GM12878 (cell line): Measurements from ENCODE around the gene PLCG1. TPM values are rescaled to one million over a fixed set of nuclear protein-coding genes. Genes with fewer than 3 reads are reported as not detected.

Source experiments
- ATAC-seq: fragments of 200-7000 bp; cut with Tn5 transposase; 3 replicates; pipeline ENCODE4 v1.9.1; 2020; ENCODE audit warnings: mild to moderate bottlenecking, moderate library complexity
- BruUV-seq: library from RNA; stranded (reverse); fragments of 400-500 nt; replicated peaks from 2 replicates; lab custom pipeline; 2021; lab: Mats Ljungman, UMichigan
- CTCF ChIA-PET: fragments of 300-600 bp; sonication (Branson Sonifier 250); formaldehyde crosslinking; extraction: SDS; loops from one replicate; lab custom pipeline; 2021; ENCODE audit warnings: inconsistent platforms; lab: Yijun Ruan, JAX
- POLR2A ChIA-PET: fragments of 350-600 bp; formaldehyde crosslinking; extraction: SDS; loops from one replicate; lab custom pipeline; 2021; ENCODE audit warnings: inconsistent platforms; lab: Charles Lee
- RAD21 ChIA-PET: fragments of 300-600 bp; sonication (Branson Sonifier 250); formaldehyde crosslinking; loops from one replicate; lab custom pipeline; 2023; ENCODE audit warnings: antibody characterized with exemption; ENCODE audit not compliant: unreplicated experiment; lab: Charles Lee
- SMC1A ChIA-PET: fragments of 300-600 bp; sonication (Branson Sonifier 250); formaldehyde crosslinking; loops from one replicate; lab custom pipeline; 2023; ENCODE audit not compliant: unreplicated experiment, uncharacterized antibody; lab: Charles Lee
- DNase-seq: peaks from one replicate; pipeline ENCODE4 v3.0.0-alpha.2; 2011; ENCODE audit warnings: low read depth, low spot score
- FAIRE-seq: peaks from 3 replicates; lab custom pipeline; 2011; peaks lifted over from hg19 to GRCh38; lab: Jason Lieb, UNC
- H2AFZ ChIP-seq: 2 replicates; pipeline ENCODE4 v1.6.0; 2011; ENCODE audit warnings: low read depth, low read length, control low read depth; ENCODE audit not compliant: control insufficient read depth
- H3K27ac ChIP-seq: 2 replicates; pipeline ENCODE4 v1.5.1; 2011; ENCODE audit warnings: control low read depth; ENCODE audit not compliant: control insufficient read depth, insufficient read depth
- H3K27me3 ChIP-seq, 2 experiments: replicated peaks in 1 of 2; 2 replicates each; pipeline versions ENCODE4 v1.6.0 to v1.6.1; 2011; ENCODE audit warnings: low read length in 1 of 2; ENCODE audit not compliant: control insufficient read depth in 2 of 2, insufficient read depth in 2 of 2
- H3K36me3 ChIP-seq, 2 experiments: 2 replicates each; pipeline ENCODE4 v1.5.1; 2011; ENCODE audit warnings: low read length in 1 of 2; ENCODE audit not compliant: control insufficient read depth in 2 of 2, insufficient read depth in 2 of 2
- H3K4me1 ChIP-seq: 2 replicates; pipeline ENCODE4 v1.6.1; 2011; ENCODE audit warnings: mild to moderate bottlenecking, low read length, moderate library complexity, mixed read lengths; ENCODE audit not compliant: control insufficient read depth, insufficient read depth
- H3K4me2 ChIP-seq: 2 replicates; pipeline ENCODE4 v1.6.0; 2011; ENCODE audit warnings: control low read depth; ENCODE audit not compliant: control insufficient read depth, insufficient read depth
- H3K4me3 ChIP-seq: fragments of 200-600 bp; sonication (generic); 2 replicates; pipeline ENCODE4 v1.5.1; 2016
- H3K79me2 ChIP-seq: 2 replicates; pipeline ENCODE4 v1.6.0; 2011; ENCODE audit warnings: low read length; ENCODE audit not compliant: control insufficient read depth, insufficient read depth
- H3K9ac ChIP-seq: 2 replicates; pipeline ENCODE4 v1.8.0; 2011; ENCODE audit warnings: low read length, control low read depth, mixed read lengths; ENCODE audit not compliant: control insufficient read depth, insufficient read depth
- H3K9me3 ChIP-seq: replicated peaks from 3 replicates; pipeline ENCODE4 v1.5.1; 2011; ENCODE audit warnings: mild to moderate bottlenecking, low read length; ENCODE audit not compliant: control insufficient read depth, insufficient read depth
- H4K20me1 ChIP-seq: 2 replicates; pipeline ENCODE4 v1.6.0; 2011; ENCODE audit not compliant: control insufficient read depth, insufficient read depth
- BACH1 ChIP-seq: fragments of 450-650 bp; IDR thresholded peaks from 2 replicates; pipeline ENCODE4 v1.6.1; 2017; ENCODE audit warnings: mild to moderate bottlenecking, borderline replicate concordance
- CEBPB ChIP-seq, 2 experiments: fragments of 150-350 bp in 1 of 2; IDR thresholded peaks; 2 replicates each; pipeline ENCODE4 v1.6.1; 2012 to 2014; ENCODE audit warnings: low read depth in 2 of 2, low read length in 2 of 2, borderline replicate concordance in 1 of 2, inconsistent platforms in 1 of 2
- KDM1A ChIP-seq: fragments of 200-600 bp; sonication (generic); IDR thresholded peaks from 2 replicates; pipeline ENCODE4 v1.6.1; 2016; ENCODE audit warnings: borderline replicate concordance
- NR2C1 ChIP-seq: fragments of 450-650 bp; IDR thresholded peaks from 2 replicates; pipeline ENCODE4 v1.6.1; 2017; ENCODE audit warnings: antibody characterized with exemption, mild to moderate bottlenecking, moderate library complexity
- RAD21 ChIP-seq: IDR thresholded peaks from 2 replicates; pipeline ENCODE4 v1.6.1; 2011; ENCODE audit warnings: mild to moderate bottlenecking, low read depth, low read length, moderate library complexity; ENCODE audit not compliant: insufficient read depth
- RAD51 ChIP-seq: fragments of 450-650 bp; IDR thresholded peaks from 2 replicates; pipeline ENCODE4 v1.6.1; 2016; ENCODE audit warnings: moderate library complexity, mild to moderate bottlenecking, inconsistent platforms
- RBBP5 ChIP-seq: fragments of 200-600 bp; sonication (generic); conservative IDR thresholded peaks from 2 replicates; pipeline ENCODE4 v1.6.1; 2016
- RUNX3 ChIP-seq: IDR thresholded peaks from 2 replicates; pipeline ENCODE4 v1.6.1; 2012; ENCODE audit warnings: low read length, inconsistent platforms
- SPI1 ChIP-seq: IDR thresholded peaks from 2 replicates; pipeline ENCODE4 v1.6.1; 2011; ENCODE audit warnings: low read depth, mild to moderate bottlenecking, low read length, moderate library complexity, borderline replicate concordance; ENCODE audit not compliant: insufficient read depth
- WRNIP1 ChIP-seq: IDR thresholded peaks from 2 replicates; pipeline ENCODE4 v1.6.1; 2011; ENCODE audit warnings: low read depth, low read length, improper control_type of control experiment, borderline replicate concordance
- ZBED1 ChIP-seq: IDR thresholded peaks from 2 replicates; pipeline ENCODE4 v1.6.1; 2016; ENCODE audit warnings: borderline replicate concordance
- WGBS: methylation state at CpG from one replicate; pipeline ENCODE4 v1.1.6; 2016; ENCODE audit warnings: low lambda C conversion rate; ENCODE audit not compliant: insufficient replicate concordance, insufficient coverage; ENCODE audit errors: missing lambda C conversion rate; 5-methylcytosine and 5-hydroxymethylcytosine counted together
- in situ Hi-C: fragments of 300-500 bp; cut with MboI; formaldehyde crosslinking; loops from 9 replicates; pipeline ENCODE4 v1.14.3; 2018; ENCODE audit warnings: mixed read lengths
- intact Hi-C: fragments of 100-400 bp; cut with micrococcal nuclease; formaldehyde crosslinking; loops from one replicate; pipeline ENCODE4 v1.14.2; 2022; ENCODE audit not compliant: unreplicated experiment
- polyA plus RNA-seq, 11 experiments: library from polyadenylated mRNA; depleted of rRNA in 4 of 11; unstranded in 6 of 11; stranded (reverse) in 5 of 11; fragments of >200 nt; fragmentation: Nextera tagmentation in 4 of 11; fragmentation: Illumina TruSeq in 1 of 11; extraction: Ambion mirVana in 4 of 11; extraction: Trizol in 1 of 11; gene quantifications; 1 replicate in 1 of 11; 2 replicates in 10 of 11; pipeline versions ENCODE4 v1.2.1 to v1.2.3, GENCODE V29; 2011 to 2016; ENCODE audit warnings: inconsistent platforms in 2 of 11, missing spikeins in 2 of 11, low read depth in 1 of 11
- total RNA-seq, 4 experiments: library from RNA; depleted of rRNA in 3 of 4; stranded (reverse); fragments of >200 nt in 3 of 4; fragmentation: Illumina TruSeq in 1 of 4; extraction: Trizol in 1 of 4; gene quantifications; 2 replicates each; pipeline versions ENCODE4 v1.2.1 to v1.2.3, GENCODE V29; 2013 to 2021
- TF ChIP-seq, protein P1 (sequence below): IDR thresholded peaks from 2 replicates; pipeline ENCODE4 v1.6.1; 2012; ENCODE audit warnings: low read depth, low read length, improper control_type of control experiment
- TF ChIP-seq, protein P2 (sequence below): fragments of 450-650 bp; IDR thresholded peaks from 2 replicates; pipeline ENCODE4 v1.6.1; 2017; ENCODE audit warnings: mild to moderate bottlenecking, moderate library complexity
- TF ChIP-seq, protein P3 (sequence below): IDR thresholded peaks from 2 replicates; pipeline ENCODE4 v1.6.1; 2012; ENCODE audit warnings: low read depth, low read length, improper control_type of control experiment
- TF ChIP-seq, protein P4 (sequence below): IDR thresholded peaks from 2 replicates; pipeline ENCODE4 v1.6.1; 2011; ENCODE audit warnings: borderline replicate concordance, low read depth, mild to moderate bottlenecking, moderate library complexity, mixed read lengths, low read length; ENCODE audit not compliant: insufficient read depth; ENCODE audit errors: extremely low read length

Gene PLCG1
- total and polyA plus RNA-seq, 10 of the 15 experiments (the other 5 are each of a cell fraction or from before 2014, with no cell fraction given), result 2.6 to 114 (median 45.3) TPM

DNA sequence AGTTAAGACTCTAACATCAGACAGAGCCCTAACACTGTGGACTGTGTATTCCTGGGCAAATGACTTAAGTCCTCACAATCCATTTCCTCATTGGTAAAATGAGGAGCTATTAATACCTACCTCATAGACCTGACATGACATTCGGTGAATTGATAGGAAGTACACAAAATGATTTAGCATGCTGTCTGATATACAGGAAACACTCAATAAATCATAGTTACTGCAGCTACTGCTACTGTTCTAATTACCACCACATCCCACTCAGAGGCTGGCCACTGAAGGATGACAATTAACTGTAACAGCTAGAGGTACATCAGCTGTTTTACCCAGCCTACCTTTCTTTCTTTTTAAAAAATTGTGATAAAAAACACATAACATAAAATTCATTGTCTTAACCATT is 87.7 kb downstream of the PLCG1 start (continued):
- no peak for TF ChIP-seq RAD21

DNA sequence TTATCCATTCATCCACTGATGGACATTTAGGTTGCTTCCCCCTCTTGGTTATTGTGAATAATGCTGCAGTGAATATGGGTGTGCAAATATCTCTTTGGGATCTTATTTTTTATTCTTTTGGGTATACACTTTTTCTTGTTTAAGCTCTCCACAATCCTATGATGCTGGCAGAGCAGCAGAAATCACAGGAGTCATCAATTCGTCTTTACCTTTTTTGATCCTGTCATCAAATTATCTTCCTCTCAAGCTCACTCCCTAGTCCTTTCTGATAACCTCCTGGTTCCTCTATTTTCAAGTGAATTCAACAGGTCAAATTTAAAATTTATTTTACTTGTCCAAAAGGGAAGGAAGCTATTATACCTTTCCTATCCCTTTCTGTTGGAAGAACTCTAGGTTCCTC is 89.1 kb downstream of the PLCG1 start:
- in situ Hi-C loops, result no loop called here
- FAIRE-seq, result no peak
- TF ChIP-seq, protein P1, sequence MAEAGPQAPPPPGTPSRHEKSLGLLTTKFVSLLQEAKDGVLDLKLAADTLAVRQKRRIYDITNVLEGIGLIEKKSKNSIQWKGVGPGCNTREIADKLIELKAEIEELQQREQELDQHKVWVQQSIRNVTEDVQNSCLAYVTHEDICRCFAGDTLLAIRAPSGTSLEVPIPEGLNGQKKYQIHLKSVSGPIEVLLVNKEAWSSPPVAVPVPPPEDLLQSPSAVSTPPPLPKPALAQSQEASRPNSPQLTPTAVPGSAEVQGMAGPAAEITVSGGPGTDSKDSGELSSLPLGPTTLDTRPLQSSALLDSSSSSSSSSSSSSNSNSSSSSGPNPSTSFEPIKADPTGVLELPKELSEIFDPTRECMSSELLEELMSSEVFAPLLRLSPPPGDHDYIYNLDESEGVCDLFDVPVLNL, result no peak
- no peak for TF ChIP-seq RAD21
- no peak for TF ChIP-seq RAD51
- TF ChIP-seq, protein P2, sequence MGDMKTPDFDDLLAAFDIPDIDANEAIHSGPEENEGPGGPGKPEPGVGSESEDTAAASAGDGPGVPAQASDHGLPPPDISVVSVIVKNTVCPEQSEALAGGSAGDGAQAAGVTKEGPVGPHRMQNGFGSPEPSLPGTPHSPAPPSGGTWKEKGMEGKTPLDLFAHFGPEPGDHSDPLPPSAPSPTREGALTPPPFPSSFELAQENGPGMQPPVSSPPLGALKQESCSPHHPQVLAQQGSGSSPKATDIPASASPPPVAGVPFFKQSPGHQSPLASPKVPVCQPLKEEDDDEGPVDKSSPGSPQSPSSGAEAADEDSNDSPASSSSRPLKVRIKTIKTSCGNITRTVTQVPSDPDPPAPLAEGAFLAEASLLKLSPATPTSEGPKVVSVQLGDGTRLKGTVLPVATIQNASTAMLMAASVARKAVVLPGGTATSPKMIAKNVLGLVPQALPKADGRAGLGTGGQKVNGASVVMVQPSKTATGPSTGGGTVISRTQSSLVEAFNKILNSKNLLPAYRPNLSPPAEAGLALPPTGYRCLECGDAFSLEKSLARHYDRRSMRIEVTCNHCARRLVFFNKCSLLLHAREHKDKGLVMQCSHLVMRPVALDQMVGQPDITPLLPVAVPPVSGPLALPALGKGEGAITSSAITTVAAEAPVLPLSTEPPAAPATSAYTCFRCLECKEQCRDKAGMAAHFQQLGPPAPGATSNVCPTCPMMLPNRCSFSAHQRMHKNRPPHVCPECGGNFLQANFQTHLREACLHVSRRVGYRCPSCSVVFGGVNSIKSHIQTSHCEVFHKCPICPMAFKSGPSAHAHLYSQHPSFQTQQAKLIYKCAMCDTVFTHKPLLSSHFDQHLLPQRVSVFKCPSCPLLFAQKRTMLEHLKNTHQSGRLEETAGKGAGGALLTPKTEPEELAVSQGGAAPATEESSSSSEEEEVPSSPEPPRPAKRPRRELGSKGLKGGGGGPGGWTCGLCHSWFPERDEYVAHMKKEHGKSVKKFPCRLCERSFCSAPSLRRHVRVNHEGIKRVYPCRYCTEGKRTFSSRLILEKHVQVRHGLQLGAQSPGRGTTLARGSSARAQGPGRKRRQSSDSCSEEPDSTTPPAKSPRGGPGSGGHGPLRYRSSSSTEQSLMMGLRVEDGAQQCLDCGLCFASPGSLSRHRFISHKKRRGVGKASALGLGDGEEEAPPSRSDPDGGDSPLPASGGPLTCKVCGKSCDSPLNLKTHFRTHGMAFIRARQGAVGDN, result no peak
- no peak for TF ChIP-seq WRNIP1
- no peak for TF ChIP-seq ZBED1
- TF ChIP-seq, protein P3, sequence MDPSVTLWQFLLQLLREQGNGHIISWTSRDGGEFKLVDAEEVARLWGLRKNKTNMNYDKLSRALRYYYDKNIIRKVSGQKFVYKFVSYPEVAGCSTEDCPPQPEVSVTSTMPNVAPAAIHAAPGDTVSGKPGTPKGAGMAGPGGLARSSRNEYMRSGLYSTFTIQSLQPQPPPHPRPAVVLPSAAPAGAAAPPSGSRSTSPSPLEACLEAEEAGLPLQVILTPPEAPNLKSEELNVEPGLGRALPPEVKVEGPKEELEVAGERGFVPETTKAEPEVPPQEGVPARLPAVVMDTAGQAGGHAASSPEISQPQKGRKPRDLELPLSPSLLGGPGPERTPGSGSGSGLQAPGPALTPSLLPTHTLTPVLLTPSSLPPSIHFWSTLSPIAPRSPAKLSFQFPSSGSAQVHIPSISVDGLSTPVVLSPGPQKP, result no peak
- no peak for TF ChIP-seq RUNX3
- TF ChIP-seq CEBPB (IDR thresholded peaks at IDR 0.05; ENCODE audit: borderline replicate concordance in 1 of 2, low read depth in 2 of 2, low read length in 2 of 2), result no peak
- no peak for TF ChIP-seq RBBP5
- TF ChIP-seq KDM1A, result no peak
- no peak for TF ChIP-seq NR2C1
- TF ChIP-seq BACH1, result no peak
- TF ChIP-seq, protein P4, sequence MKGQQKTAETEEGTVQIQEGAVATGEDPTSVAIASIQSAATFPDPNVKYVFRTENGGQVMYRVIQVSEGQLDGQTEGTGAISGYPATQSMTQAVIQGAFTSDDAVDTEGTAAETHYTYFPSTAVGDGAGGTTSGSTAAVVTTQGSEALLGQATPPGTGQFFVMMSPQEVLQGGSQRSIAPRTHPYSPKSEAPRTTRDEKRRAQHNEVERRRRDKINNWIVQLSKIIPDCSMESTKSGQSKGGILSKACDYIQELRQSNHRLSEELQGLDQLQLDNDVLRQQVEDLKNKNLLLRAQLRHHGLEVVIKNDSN, result no peak
- TF ChIP-seq SPI1, result no peak

More for the DNA sequence above, 89.1 kb downstream of the PLCG1 start:
- POLR2A ChIA-PET, result no interaction called here
- Histone ChIP-seq H3K9me3 (no peaks in the 10 kb centered on the region), H3K36me3 (no peaks in the 10 kb centered on the region), H3K4me1 (no peaks in the 10 kb centered on the region), H2AFZ (no peak overlapping the region), H3K4me2 (no peak overlapping the region), H3K4me3 (no peak overlapping the region), H3K9ac (no peak overlapping the region), H3K27ac (no peak overlapping the region), H3K79me2 (no peaks in the 10 kb centered on the region), H4K20me1 (no peaks in the 10 kb centered on the region), H3K27me3 (no peaks in the 10 kb centered on the region)
- CTCF ChIA-PET, result interaction anchor here (0.7 to 2.6 kb wide), 6 partner anchors 9 to 258 kb away, joined by 3 to 10 read pairs (median 4); no protein-coding TSS in a partner anchor
- 100% methylated on average over 1 of the region's 1 CpG for WGBS
- DNase-seq, result no peak
- RAD21 ChIA-PET, result no interaction called here
- intact Hi-C loops, result no loop called here
- ATAC-seq, result no peak
- SMC1A ChIA-PET, result interaction anchor here (1.1 to 1.5 kb wide), 3 partner anchors 15 to 90 kb away, joined by 3 read pairs; partner anchors contain the start of gene PLCG1
- BruUV-seq, result no TSS peak
